NOMO-1 (cell line): ENCODE results near the gene SERPINA12.
"Not testable (repeated sequence)": the region's sequence is repeated elsewhere in the genome, so short reads cannot be mapped to it uniquely, and the experiment has no call there.

Source experiments
- DNase-seq, 2 experiments: peaks; one replicate each; lab custom pipeline; 2025; ENCODE audit not compliant: unreplicated experiment in 2 of 2; lab: John Stamatoyannopoulos, UW

Gene SERPINA12

DNA sequence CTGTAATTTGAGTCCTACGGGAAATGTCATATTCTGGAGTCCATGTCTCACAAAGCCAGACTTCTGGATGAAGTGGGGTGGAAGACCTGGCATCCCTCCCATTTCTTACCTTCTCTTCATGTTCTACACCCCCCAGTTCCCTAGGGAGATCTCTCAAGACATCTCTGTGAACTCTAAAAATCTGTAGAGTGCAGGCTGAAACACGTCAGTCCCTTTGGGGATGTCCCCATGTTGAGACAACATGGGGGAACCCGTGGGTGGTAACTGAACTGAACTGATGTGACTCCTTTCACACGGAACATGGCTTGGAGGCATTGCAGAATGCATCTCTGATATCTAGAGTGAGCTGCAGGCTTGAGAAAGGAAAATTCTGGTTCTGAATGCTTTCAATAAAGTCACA lies 15.2 kb downstream of the SERPINA12 start:
- DNase-seq = no peak

DNA sequence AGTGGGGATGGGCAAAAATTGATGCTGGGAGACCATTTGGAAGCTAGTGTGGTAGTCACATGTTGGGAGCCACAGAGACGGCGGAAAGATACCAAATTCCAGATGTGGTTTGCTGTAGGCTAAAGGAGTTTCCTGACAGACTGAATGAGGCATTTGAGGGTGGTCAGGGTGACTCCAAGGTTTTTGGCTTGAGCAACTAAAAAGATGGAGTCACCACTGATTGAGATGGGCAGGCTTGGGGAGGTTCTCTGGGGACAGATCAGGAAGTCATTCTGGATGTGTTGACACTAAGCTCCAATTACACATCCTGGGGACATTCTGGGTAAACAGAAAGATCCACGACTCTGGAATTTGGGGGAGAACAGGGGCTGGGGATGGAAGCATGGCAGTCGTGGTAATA lies 17.8 kb downstream of the SERPINA12 start:
- no peak for DNase-seq

DNA sequence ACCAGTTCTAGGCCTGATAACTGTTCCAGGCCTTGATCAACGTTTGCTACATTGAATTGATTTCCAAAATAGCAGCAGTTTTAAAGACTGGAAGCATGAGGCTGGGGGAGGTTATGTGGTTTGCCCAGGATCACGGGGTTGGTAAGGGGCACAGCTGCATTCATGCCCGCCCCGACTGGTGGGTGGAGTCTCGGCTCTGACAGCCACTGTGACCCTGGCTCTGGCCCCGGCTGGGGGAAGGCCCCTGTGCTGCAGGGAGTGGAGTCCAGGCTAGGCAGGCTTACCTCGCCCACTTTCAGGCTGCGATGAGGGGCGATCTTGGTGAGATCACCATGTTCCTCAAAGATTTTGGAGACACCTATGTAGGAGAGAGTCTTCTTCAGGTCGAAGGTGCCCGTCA lies 19.9 kb downstream of the SERPINA12 start:
- DNase-seq = no peak

DNA sequence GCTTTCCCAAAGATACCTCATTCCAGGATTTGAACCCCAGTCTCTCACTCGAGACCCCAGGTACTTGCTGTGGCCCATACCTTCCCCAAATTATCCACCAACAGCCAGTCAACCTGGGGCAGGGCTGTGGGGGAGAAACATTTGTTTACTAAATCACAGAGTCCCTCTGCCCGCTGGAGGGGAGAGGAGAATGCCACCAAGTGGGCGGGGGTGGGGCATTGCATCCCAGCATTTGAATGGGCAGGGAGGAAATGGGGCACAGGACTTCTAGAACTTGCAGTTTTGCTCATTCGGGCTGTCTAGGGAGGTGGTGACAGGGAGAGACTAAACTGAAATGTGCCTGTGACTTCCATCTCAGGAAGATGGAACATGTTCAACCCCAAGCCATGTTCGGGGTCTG lies 22.4 kb downstream of the SERPINA12 start:
- no peak for DNase-seq

DNA sequence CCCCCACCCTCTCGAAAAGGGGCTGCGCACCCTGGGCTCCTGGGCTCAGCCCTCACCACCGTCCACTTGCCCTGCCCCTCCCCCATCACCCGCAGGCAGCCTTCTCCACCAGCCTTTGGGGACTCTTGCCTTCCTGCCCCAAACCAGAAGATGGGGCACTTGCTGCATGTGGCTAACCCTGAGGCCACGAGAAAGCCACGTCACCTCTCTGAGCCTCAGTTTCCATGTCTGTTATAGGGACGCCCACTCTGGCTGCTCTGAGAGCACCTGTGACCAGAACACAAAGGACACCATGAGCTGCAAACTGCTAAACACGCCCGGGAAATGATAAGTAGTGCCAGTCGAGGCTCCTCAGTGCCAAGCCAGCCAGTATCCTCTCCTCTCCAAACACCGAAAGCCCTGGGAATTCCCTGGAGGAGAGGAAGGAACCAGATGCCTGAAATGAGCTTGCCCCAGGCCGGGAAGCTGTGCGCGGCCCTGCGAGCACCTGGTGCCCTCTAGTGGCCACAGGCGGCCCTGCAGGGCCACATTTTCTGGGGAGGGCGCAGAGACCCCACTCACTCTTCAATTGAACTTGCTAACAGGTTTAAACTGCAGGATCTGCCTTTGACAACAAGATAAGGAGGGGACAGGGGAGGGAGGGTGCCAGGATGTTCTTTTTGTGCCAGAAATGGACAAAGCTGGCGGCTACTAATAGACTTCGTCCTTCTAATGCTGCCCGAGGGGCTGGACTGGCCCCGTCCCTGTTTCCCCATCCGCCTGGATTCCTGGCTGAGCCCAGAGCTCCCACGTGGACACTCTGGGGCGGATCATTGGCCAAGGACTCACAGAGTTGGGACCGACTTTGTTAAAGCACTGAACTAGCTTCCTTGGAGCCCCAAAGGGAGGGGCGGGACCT lies 23.1 kb downstream of the SERPINA12 start:
- DNase-seq = peak in 1 of 2 experiments; percentile 18

DNA sequence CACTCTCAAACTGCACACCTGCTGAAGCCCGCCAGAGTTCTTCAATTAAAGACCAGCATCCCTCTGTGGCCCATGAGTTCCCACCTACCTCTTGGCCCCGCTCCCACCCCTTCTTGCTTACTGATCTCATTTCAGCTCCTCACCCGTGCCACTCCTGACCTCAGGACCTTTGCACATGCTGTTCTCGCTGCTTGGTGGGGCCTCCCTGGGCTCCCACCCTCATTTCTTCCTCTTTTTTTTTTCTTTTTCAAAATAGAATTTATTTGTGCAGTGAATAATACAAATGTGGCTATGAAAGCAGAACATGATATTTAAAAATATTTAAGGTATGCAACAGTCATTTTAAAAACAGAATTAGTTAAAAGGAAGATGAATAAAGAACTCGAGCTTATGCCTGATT lies 24.8 kb downstream of the SERPINA12 start:
- DNase-seq = no peak

DNA sequence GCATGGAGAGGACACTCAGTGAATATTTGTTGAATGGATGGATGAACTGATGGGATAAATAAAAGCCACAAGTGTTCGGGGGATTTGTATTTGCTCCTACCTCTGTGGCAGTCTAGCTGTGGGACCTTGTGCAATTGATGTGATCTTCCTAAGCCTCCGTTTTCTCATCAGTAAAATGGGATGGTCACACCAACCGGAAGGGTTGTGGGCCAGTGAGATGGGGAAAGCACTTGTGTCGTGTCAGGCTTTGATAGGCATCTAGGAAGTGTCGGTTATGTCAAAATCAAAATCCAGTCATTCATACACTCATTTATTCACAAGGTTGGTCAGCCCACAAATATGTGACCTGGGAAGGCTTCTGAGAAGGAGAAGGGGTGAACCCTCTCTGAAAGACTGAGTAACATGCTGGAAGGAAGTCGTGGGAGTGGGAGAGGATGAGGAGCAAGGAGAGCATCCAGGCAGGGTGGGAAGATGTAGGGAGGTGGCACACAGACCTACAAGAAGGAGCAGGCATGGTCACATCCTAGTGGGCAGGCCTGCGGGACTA lies 25.5 kb downstream of the SERPINA12 start:
- DNase-seq = no peak

DNA sequence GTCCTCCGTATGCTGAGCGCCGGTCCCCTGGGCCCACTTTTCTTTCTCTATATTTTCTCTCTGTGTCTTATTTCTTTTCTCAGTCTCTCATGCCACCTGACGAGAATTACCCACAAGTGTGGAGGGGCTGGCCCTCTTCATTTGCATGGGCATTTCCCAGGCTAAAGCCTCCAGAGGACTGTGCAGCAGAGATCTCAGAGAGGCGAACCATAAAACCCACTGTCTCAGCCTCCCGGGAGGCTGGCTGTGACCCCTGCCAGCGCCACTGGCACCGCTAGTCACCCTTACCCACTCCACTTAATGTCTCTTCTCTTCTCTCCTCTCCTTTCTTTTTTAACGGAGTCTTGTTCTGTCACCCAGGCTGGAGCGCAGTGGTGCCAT lies 26.2 kb downstream of the SERPINA12 start:
- no peak for DNase-seq

DNA sequence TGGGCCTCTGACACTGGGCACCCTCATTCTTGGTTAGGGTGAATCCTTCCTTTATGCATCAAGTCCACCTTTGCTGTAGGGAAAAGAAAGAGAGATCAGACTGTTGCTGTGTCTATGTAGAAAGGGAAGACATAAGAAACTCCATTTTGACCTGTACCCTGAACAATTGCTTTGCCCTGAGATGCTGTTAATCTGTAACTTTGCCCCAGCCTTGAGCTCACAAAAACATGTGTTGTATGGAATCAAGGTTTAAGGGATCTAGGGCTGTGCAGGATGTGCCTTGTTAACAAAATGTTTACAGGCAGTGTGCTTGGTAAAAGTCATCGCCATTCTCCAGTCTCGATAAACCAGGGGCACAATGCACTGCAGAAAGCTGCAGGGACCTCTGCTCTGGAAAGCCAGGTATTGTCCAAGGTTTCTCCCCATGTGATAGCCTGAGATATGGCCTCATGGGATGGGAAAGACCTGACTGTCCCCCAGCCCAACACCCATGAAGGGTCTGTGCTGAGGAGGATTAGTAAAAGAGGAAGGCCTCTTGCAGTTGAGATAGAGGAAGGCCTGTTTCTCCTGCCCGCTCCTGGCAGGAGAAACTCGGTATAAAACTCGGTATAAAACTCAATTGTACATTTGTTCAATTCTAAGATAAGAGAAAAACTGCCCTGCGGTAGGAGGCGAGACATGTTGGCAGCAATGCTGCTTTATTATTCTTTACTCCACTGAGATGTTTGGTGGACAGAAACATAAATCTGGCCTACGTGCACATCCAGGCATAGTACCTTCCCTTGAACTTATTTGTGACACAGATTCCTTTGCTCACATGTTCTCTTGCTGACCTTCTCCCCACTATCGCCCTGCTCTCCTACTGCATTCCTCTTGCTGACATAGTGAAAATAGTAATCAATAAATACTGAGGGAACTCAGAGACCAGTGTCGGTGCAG lies 26.9 kb downstream of the SERPINA12 start:
- DNase-seq = not testable (repeated sequence)

DNA sequence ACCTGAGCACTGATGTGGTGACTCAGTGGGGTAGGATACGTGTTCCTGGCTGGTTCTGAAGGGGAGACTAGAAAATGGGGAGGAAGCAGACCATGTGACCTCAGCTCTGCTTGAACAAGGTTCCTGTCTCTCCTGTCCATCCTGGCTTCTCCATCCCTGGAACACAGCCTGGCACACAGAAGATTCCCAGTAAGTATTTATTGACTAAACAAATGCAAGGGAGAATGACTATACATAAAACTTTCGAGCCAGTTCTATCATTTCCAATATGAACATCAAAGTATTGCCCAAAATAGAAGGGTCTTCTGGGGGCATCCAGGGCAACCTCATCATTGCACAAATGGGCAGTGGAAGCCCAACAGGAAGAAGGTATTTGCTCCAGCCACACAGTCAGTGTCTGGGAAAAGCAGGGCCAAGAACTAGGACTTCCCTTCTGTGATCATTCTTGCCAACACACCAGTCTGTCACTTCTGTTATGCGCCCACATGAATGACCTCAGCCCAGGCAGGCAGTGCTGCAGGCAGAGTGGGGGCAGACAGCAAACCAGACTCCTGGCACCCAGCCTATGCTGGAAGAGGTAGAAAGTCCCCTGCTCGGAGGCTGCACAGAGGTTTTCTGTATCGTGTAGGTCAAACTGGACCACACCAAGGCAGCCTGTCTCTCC lies 27.7 kb downstream of the SERPINA12 start:
- no peak for DNase-seq

DNA sequence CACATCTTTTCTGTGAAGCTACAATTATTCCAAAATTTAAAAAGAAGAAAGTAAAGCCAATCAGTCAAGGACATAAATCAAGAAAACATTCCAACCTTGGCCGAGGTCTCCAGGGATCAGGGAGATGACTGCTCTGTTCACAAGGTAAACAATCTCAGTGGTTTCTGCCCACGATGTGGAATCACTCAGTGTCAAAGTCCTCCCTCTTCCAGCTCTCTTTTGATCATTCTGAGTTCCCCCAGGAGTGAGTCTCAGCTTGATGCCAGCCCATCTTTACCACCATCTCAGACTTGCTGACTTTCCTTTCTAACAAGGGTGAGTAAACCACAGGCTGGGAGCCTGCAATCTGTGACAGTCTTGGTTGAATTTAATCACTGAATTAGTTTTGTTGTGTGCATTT lies 28.5 kb downstream of the SERPINA12 start:
- DNase-seq = no peak

DNA sequence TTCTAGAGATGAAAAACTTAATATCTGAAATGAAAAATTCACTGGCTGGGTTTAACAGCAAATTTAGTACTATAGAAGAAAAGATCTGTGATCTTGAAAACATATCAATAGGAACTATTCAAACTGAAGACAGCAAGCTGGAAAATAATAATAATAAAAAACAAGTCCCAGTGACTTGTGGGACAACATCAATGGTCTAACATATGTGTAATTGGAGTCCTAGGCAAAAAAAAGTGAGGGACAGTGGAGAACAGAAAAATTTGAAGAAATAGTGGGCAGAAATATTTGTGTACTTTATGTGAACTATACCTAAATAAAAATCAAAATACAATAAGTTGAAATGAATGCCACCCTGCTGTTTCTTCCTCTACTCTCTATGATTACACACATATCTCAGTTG lies 30.8 kb downstream of the SERPINA12 start:
- no peak for DNase-seq

DNA sequence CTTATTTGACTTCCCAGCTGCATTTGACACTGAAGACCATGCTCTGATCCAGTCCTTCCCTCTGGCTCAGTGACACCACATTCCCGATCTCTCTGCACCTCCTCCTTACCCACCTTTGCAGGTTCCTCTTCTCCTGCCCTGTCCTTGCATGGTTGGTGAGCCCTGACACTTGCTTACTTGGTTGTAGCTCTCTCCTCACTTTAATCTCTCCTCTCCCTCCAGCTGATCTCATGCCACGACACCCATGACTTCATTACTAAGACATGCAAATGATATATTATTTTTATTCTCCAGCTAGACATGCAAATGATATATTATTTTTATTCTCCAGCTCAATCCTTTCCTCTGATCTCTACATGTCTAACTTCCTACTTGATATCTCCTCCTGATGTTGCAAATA lies 33.2 kb downstream of the SERPINA12 start, which contains the start of gene SERPINA9:
SERPINA9 (minus strand) TSS at position 175 of the 400 bp plus-strand sequence. CDS start 6,357 bp downstream, outside the sequence.
- DNase-seq = no peak

DNA sequence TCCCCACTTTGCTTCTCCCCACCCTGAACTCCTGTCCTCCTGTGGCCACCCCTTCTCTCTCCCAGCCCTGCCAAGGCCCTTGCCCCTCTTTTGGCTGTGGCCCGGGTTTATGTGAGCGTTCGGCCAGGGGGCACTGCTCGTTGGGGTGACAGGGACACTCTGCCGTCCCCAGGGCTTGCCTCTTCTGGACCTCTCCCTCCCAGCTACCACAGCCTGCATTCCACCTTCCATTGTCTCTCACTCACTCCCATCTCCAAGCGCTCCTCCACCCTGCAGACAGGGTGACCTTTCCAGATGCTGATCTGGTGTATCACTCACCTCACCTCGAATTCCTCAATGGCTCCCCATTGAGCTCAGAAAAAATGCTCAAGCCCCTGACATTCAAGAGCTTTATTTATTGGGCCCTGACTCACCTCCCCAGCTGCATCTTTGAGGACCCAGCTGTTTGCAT lies 34.7 kb downstream of the SERPINA12 start:
- no peak for DNase-seq

DNA sequence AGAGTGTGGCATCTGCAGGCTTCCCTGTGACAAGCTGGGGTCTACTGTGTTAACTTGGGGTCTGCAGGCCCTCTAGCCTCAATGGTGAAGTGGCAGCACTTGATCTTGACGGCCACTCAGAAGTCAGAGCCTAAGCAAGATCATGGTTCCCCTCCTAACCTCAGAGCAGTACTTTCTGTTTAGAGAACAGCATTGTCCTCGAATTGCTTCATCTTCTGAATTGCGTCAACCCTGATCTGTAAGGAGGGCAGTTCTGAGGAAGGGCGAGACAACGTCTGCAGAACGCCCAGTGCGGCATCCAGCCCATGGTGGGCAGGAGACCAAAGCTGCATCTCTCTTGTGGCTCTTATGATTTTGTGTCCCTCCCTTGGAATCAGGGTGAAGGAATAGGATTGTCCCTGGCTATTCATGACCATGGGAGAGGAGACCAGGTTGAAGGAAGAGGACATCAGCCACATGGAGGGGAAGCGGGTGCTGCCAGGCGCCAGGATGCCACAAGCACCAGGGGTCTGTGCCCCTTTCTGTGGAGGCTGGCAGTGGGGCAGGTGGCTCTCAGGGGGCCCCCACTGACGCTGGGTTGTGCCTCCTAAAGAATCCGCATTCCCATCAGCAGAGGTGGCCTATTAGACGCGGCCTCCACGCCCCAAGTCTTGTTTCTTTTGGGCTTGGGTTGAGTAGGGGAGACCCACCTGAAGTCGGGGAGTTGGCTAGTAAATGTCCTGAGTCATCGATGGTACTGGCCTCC lies 35.4 kb downstream of the SERPINA12 start:
- DNase-seq = peak; percentile 60 to 79

DNA sequence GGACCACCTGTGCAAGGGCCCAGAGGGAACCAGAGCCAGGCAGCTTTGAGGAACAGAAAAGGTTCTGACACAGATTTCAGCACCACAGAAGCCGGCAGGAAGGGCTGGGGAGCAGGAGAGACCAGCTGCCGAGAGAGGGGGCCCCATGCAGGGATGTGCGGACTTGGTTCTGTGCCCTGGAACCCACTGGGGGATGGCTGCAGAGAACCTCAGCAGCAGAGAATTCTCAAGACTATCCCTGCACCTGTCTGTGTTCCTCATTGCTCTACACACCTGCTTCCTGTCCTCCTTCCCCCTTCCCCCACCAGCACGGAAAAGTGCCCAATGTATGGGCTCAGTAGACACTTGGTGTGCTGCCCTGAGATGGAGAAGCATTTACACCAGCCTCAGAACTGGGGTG lies 36.4 kb downstream of the SERPINA12 start:
- no peak for DNase-seq

DNA sequence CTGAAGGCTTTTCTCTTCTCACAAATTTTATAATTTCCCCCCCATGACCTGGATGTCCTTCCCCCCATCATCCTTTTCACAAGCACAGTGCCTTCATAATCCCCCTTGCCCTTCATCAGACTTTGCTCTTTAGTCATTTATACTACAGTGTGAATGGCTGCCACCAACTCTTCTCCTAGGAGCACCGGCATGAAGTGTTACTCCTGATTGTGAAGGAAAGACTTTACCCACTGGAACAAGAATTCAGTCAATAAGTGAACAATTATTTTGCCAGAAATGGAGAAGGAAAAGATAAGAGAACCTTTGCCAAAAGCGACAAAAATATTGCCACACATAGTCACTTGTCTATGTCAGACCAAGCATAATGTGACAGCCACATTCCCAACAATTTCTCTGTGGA lies 38.2 kb downstream of the SERPINA12 start:
- no peak for DNase-seq

DNA sequence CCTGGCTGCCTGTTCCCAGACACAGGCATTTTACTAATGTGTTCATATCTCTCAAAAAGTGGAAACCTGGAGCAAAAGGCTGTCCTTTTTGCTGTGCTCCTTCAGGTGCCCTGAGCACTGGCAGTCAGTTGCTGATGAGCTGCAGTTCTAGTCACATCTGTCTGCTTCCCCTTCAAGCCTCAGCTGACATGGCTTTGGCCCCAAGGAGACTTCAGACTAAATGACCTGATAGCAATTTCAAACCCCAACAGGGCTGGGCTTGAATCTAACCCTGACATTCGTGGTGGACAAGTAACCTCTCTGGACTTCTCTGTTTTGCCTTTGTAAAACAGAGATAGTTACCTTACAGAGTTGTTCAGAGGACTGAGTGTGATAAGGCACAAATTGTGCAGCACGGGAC lies 39.0 kb downstream of the SERPINA12 start:
- no peak for DNase-seq

DNA sequence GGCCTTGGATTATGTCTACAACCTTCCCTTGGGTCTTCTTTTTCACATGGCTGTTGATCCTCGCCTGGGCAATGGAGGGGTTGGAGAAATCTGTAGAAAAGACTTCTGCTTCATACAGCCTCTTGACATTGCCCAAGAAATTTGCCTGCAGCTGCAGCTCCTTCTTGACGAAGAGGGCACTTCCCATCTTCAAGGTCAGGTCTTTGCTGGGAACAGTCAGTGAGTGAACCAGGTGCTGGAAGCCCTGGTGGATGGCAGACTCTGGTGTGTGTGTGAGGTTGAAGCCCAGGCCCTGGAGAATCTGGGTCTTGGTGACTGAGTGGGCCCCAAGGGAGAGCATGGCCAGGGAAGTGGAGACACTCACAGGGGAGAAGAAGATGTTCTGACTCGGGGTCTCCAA lies 40.0 kb downstream of the SERPINA12 start:
- DNase-seq = no peak
